HG03159 (cell line): ENCODE results near the gene ALPK3.

ENCODE experiments used
- ATAC-seq: cut with Tn5 transposase; IDR thresholded peaks from one replicate; pipeline ENCODE4 v1.9.1; 2021; ENCODE audit warnings: mild to moderate bottlenecking, moderate library complexity; ENCODE audit not compliant: unreplicated experiment

ALPK3 gene

GRCh38 chr15:84889991-84890669, 73.0 kb downstream of the ALPK3 start:
- no peak for ATAC-seq

- no peak for ATAC-seq
These were observed 73.6 kb downstream of the ALPK3 start for GRCh38 chr15:84890670-84891162.

GRCh38 chr15:84891339-84891738, 74.2 kb downstream of the ALPK3 start:
- no peak for ATAC-seq

- no peak for ATAC-seq
These were observed 75.7 kb downstream of the ALPK3 start for GRCh38 chr15:84892786-84893307.

GRCh38 chr15:84893607-84894006, 76.5 kb downstream of the ALPK3 start:
- no peak for ATAC-seq

- ATAC-seq = no peak
These were observed 77.7 kb downstream of the ALPK3 start for GRCh38 chr15:84894736-84895425.

- ATAC-seq = no peak
These were observed 81.6 kb downstream of the ALPK3 start for GRCh38 chr15:84898761-84899160.

- no peak for ATAC-seq
These were observed 82.6 kb downstream of the ALPK3 start for GRCh38 chr15:84899750-84900149.

- ATAC-seq = no peak
These were observed 84.4 kb downstream of the ALPK3 start for GRCh38 chr15:84901540-84901939.

- ATAC-seq = no peak
These were observed 86.6 kb downstream of the ALPK3 start for GRCh38 chr15:84903751-84904150.

- no peak for ATAC-seq
These were observed 87.3 kb downstream of the ALPK3 start for GRCh38 chr15:84904419-84904818.

GRCh38 chr15:84905016-84905916, 88.1 kb downstream of the ALPK3 start:
- ATAC-seq = no peak

- no peak for ATAC-seq
These were observed 90.6 kb downstream of the ALPK3 start for GRCh38 chr15:84907731-84908130.

GRCh38 chr15:84908564-84908963, 91.4 kb downstream of the ALPK3 start:
- ATAC-seq = no peak

GRCh38 chr15:84909029-84909428, 91.9 kb downstream of the ALPK3 start:
- no peak for ATAC-seq

GRCh38 chr15:84909782-84910181, 92.6 kb downstream of the ALPK3 start:
- no peak for ATAC-seq

GRCh38 chr15:84910928-84911623, 93.9 kb downstream of the ALPK3 start:
- ATAC-seq = no peak

- ATAC-seq = no peak
These were observed 94.9 kb downstream of the ALPK3 start for GRCh38 chr15:84911879-84912660.

- ATAC-seq = no peak
These were observed 96.2 kb downstream of the ALPK3 start for GRCh38 chr15:84913360-84913723.

GRCh38 chr15:84914351-84914750, 97.2 kb downstream of the ALPK3 start:
- no peak for ATAC-seq
